ENCODE data around the gene DOK4. TPM values are rescaled to one million over a fixed set of nuclear protein-coding genes. Genes with fewer than 3 reads are reported as not detected.

The DOK4 gene
- total RNA-seq, 1 donor from 2014 or later: 0.73 TPM

DNA sequence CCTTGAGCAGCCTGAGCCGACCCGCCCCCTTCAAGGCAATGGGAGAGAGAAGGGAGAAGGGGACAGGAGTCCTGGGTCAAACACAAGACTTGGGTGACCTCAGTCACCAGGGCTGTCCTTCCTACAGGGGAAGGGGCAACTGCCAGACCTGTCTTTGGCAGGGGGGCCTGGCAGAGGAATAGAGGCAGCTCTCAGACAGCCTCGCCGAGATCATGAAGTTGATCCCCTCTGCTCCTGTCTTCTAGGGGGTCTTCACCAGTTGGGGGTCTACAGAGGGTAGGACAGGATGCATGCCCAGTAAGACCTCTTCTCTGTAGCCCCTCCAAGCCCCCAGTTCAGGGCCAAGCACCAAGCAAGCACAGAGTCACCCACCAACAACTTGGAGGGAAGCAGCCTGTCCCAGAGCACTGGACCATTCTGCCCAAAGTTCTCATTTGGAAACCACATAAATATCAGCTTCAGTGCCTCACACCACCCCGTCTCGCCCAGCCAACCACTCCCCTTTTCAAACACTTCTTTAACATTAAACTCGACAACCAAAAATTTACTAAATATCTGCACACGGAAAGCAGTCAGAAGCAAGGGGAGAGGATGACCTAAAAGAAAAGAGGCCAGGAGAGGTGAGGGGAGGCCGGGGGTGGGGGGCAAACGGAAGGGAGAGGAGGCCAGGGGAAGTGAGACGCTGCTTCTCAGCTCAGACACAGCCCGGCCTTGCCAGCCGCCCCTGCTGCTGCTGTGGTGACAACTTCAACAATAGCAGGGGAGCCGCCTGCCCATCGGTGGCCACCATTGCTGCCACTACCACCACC is 7.7 kb downstream of the DOK4 start:
- H3K4me1 Mint-ChIP-seq: peaks cover 40% of the 10 kb centered on the region
- no peaks in the 10 kb centered on the region for H3K36me3 Mint-ChIP-seq (ENCODE audit: low read depth)
- peak; percentile 58 for ATAC-seq (ENCODE audit: low read depth)
- peaks cover 10% of the 10 kb centered on the region for H3K27me3 Mint-ChIP-seq
- CTCF ChIA-PET: interaction anchor here (1.0 to 1.6 kb wide), 2 partner anchors 22 to 41 kb away, joined by 3 to 8 read pairs; no protein-coding TSS in a partner anchor
- POLR2A ChIA-PET: interaction anchor here (1.0 to 1.4 kb wide), 3 partner anchors 14 to 65 kb away, joined by 3 to 4 read pairs (median 4); partner anchors contain the start of genes CIAPIN1 and COQ9
- H3K9me3 Mint-ChIP-seq: no peaks in the 10 kb centered on the region
- peak overlapping the region; percentile 69 for H3K4me3 Mint-ChIP-seq
- intact Hi-C loops (cut with micrococcal nuclease): loop anchor here (2.0 to 5.0 kb wide), 2 partner anchors 16 to 259 kb away; partner anchors contain the start of genes KATNB1 and POLR2C
- TF ChIP-seq, protein P1, sequence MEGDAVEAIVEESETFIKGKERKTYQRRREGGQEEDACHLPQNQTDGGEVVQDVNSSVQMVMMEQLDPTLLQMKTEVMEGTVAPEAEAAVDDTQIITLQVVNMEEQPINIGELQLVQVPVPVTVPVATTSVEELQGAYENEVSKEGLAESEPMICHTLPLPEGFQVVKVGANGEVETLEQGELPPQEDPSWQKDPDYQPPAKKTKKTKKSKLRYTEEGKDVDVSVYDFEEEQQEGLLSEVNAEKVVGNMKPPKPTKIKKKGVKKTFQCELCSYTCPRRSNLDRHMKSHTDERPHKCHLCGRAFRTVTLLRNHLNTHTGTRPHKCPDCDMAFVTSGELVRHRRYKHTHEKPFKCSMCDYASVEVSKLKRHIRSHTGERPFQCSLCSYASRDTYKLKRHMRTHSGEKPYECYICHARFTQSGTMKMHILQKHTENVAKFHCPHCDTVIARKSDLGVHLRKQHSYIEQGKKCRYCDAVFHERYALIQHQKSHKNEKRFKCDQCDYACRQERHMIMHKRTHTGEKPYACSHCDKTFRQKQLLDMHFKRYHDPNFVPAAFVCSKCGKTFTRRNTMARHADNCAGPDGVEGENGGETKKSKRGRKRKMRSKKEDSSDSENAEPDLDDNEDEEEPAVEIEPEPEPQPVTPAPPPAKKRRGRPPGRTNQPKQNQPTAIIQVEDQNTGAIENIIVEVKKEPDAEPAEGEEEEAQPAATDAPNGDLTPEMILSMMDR (IDR thresholded peaks at IDR 0.05): no peak
- DNase-seq: no peak
- no peak overlapping the region for H3K27ac Mint-ChIP-seq

DNA sequence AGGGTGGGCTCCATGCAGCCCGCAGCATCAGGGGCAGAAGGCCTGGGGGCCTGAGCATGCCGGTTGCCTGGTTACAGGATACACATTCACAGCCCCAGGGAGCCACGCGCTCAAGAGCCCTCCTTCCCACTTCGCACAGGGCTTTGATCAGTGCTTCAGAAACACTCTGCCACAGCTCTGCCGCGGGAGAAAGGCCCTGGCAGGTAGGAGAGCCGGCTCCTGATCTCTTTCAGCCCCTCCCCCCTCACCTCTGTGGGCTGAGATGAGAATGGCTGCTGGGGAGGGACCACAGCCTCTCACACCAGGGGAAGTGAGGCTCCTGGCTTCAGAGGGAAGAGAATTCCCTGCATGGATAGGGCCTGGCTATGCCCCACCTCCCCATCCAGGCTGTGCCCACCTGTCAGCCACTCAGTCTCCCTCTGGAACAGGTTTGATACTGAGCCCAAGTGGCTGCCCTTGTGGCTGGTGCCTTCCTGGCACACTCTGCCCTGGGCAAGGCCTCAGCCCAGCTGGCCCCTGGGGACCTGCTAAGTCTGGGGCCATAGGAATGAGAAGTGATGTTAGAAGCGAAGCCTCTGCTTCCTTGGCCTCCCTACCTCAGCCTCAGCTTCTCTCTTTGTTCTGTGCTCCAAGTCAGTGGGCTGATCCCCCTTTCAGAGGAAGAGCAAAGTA is 8.6 kb downstream of the DOK4 start:
- POLR2A ChIA-PET: no interaction called here
- no peak for ATAC-seq (ENCODE audit: low read depth)
- CTCF ChIA-PET: interaction anchor here (1.0 to 1.6 kb wide), 2 partner anchors 23 to 42 kb away, joined by 3 to 8 read pairs; no protein-coding TSS in a partner anchor
- no peak overlapping the region for H3K27ac Mint-ChIP-seq
- DNase-seq: no peak
- no peak overlapping the region for H3K4me3 Mint-ChIP-seq
- TF ChIP-seq, protein P1 (IDR thresholded peaks at IDR 0.05): no peak
- peaks cover 40% of the 10 kb centered on the region for H3K4me1 Mint-ChIP-seq
- peaks cover 10% of the 10 kb centered on the region for H3K27me3 Mint-ChIP-seq
- H3K9me3 Mint-ChIP-seq: no peaks in the 10 kb centered on the region
- intact Hi-C loops (cut with micrococcal nuclease): loop anchor here (2.0 to 5.0 kb wide), 4 partner anchors 15 to 260 kb away; partner anchors contain the start of genes KATNB1 and POLR2C
- H3K36me3 Mint-ChIP-seq (ENCODE audit: low read depth): no peaks in the 10 kb centered on the region

DNA sequence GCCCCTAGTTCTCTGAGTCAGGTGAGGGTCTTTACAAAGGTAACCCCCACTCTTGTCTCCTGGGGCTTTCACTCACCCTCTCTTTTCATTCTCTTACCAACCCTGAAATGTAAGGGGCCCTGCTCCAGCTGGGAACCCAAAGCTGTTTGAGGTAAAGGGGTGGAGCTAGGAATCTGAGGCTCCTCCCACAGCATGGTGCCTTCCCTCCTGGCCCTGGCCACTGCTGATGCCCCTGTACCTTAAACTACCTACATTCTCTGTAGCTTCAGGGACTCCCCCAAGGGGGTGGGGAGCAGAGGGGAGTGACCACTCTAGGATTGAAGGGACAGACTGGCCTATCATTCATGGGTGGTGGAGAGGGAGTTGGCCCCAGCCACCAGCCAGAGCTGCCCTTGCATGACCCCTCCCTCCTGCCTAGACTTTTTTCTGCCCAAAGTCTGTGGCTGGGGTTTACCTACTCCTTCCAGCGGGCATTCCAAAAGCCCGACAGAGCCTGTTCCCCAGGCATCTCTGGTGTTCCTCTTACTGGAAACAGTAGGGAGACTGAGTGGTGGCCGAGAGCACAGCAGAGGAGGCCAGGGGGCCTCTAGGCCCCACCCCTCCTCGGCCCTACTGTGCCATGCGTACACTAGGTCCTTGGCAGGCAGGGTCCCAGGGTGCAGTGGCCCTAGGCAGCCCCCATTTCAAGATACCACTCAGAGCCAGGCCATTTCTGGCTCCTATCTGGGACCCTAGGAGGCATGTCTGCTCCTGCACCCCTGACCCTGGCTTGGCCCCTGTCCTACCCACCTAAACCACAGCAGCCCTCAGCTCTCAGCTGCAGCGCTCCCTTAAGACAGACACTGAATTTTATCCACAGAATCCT is 9.5 kb downstream of the DOK4 start:
- peaks cover 5% of the 10 kb centered on the region for H3K36me3 Mint-ChIP-seq (ENCODE audit: low read depth)
- TF ChIP-seq, protein P1 (IDR thresholded peaks at IDR 0.05): no peak
- no peak overlapping the region for H3K27ac Mint-ChIP-seq
- H3K4me3 Mint-ChIP-seq: no peak overlapping the region
- CTCF ChIA-PET: interaction anchor here (1.0 to 2.0 kb wide), 2 partner anchors 42 to 172 kb away, joined by 3 to 4 read pairs; no protein-coding TSS in a partner anchor
- ATAC-seq (ENCODE audit: low read depth) (no peak), DNase-seq (no peak)
- intact Hi-C loops (cut with micrococcal nuclease): loop anchor here (1.0 to 5.0 kb wide), 4 partner anchors 43 to 261 kb away; partner anchors contain the start of gene KATNB1
- H3K4me1 Mint-ChIP-seq: peaks cover 40% of the 10 kb centered on the region
- POLR2A ChIA-PET: no interaction called here
- H3K27me3 Mint-ChIP-seq: peaks cover 10% of the 10 kb centered on the region
- H3K9me3 Mint-ChIP-seq: no peaks in the 10 kb centered on the region

DNA sequence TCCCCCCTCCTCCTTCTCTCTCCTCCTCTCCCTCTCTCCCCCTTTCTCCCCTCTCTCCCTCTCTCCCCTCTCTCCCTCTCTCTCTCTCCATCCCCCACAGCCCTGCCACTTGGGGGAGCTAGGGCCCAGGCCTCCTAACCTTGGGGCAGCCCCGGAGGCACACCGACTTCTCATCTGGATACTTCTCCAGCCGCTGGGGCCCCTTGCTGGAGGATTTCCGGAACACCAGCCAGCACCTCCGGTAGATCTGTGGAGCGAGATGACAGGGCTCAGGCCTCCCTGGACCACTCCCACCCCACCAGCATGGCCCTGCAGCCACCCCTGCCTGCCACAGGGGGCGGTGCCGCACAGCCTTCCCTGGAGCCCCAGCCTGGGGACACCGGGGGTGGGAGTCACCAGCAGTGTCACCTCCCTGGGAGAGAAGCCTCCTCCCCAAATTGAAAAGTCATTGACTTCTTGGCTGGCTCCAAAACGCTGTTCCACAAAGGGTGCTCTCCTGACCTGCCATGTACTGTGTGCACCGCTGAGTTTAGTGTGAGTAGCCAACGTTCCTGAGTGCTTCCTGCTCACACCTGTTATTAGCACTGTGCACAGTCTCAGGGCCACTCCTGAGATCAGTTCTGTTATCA is 10.5 kb downstream of the DOK4 start:
- TF ChIP-seq, protein P1 (IDR thresholded peaks at IDR 0.05): peak; percentile 51
- POLR2A ChIA-PET: no interaction called here
- peak; percentile 92 for ATAC-seq (ENCODE audit: low read depth)
- Mint-ChIP-seq H3K4me3 (no peak overlapping the region), H3K36me3 (ENCODE audit: low read depth) (peaks cover 14% of the 10 kb centered on the region), H3K9me3 (no peaks in the 10 kb centered on the region), H3K4me1 (peaks cover 40% of the 10 kb centered on the region), H3K27me3 (peaks cover 7% of the 10 kb centered on the region), H3K27ac (no peak overlapping the region)
- CTCF ChIA-PET: interaction anchor here (1.0 to 2.0 kb wide), 3 partner anchors 43 to 172 kb away, joined by 3 to 4 read pairs (median 3); no protein-coding TSS in a partner anchor
- peak; percentile 69 for DNase-seq
- intact Hi-C loops (cut with micrococcal nuclease): loop anchor here (1.0 to 5.0 kb wide), 4 partner anchors 43 to 261 kb away; partner anchors contain the start of gene KATNB1

Data from activated B cell treated with CpG ODN at 0.5 μM for 24 hours (primary cell).